ENCODE results near the gene BCL2A1.
"Not testable (repeated sequence)": the region's sequence is repeated elsewhere in the genome, so short reads cannot be mapped to it uniquely, and the experiment has no call there.

Gene BCL2A1

DNA sequence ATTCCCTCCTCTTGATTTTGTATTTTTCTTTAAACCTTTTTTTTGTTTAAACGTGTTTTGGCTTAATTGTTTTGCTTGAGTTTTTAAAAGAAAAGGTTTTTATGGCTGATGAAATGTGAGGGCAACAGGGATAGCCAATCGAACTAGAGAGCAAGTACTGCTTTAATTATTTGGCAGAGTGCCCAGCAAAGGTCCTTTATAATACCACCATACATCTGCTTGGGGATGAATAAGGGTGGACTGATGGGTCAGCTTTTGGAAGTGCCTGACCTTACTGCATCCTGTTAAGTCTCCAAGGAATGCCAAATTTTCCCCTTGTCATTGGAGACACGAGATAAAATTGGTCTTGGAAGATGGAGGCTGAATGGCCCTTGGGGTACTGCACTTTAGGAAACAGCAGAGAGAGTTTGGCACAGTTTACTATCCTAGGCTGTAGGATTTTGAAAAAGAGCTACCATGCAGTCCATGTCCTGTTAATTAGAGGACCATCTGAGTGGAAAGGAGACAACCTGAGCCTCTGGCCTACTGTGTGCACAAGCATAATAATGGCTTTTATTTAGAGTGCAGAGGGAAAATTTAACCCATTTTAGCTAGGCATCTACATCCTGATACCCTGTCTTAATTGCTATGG lies 54.4 kb downstream of the BCL2A1 start:
- Histone ChIP-seq H3K9me3 (ENCODE audit: severe bottlenecking) (peaks cover 32% of the 10 kb centered on the region), H3K27me3 (ENCODE audit: insufficient read depth, low read depth, severe bottlenecking) (no peaks in the 10 kb centered on the region), H3K4me3 (ENCODE audit: low read depth, low read length) (no peak overlapping the region), H3K27ac (no peak overlapping the region), H3K36me3 (peaks cover 25% of the 10 kb centered on the region)
- DNase-seq, result no peak
- TF ChIP-seq, protein P1, sequence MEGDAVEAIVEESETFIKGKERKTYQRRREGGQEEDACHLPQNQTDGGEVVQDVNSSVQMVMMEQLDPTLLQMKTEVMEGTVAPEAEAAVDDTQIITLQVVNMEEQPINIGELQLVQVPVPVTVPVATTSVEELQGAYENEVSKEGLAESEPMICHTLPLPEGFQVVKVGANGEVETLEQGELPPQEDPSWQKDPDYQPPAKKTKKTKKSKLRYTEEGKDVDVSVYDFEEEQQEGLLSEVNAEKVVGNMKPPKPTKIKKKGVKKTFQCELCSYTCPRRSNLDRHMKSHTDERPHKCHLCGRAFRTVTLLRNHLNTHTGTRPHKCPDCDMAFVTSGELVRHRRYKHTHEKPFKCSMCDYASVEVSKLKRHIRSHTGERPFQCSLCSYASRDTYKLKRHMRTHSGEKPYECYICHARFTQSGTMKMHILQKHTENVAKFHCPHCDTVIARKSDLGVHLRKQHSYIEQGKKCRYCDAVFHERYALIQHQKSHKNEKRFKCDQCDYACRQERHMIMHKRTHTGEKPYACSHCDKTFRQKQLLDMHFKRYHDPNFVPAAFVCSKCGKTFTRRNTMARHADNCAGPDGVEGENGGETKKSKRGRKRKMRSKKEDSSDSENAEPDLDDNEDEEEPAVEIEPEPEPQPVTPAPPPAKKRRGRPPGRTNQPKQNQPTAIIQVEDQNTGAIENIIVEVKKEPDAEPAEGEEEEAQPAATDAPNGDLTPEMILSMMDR (IDR thresholded peaks at IDR 0.05; ENCODE audit: low read depth, low read length), result no peak

DNA sequence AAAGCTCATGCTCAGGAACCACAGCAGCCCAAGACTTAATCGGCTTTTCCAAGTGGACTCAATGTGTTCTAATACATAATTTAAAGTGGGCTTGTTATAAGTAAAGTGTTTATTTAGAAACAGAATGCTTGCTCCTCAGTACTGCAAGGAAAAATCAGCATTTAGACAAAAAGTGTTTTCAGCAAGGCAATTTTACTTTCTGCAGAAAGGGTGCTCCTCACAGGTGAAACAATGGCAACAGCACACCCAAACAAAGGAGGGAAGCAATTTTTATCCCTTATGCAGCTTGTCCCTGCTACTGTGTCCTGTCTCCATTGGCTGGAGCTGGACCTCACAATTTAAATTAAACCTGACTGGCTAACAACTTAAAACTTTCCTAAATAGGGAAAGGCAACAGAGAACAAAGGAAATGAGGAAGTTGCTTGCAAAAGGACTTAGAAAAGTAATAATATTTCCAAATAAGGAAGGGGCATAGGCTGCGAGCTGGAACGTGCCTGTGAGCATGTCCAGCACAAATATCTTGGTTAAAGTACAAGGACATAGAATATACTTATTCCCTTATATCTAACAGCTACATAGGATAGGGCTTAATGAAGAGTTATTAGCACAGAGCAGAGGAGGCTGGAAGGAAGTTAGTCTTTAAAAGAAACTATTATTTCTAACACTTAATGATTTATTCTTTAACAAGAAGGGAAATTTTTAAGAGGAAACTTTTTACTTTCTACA lies 55.1 kb downstream of the BCL2A1 start:
- H3K27ac ChIP-seq; H3K4me3 ChIP-seq (ENCODE audit: low read depth, low read length); H3K27me3 ChIP-seq (ENCODE audit: insufficient read depth, low read depth, severe bottlenecking); DNase-seq: not testable (repeated sequence)
- peaks cover 18% of the 10 kb centered on the region for H3K36me3 ChIP-seq
- H3K9me3 ChIP-seq (ENCODE audit: severe bottlenecking), result peaks cover 32% of the 10 kb centered on the region

DNA sequence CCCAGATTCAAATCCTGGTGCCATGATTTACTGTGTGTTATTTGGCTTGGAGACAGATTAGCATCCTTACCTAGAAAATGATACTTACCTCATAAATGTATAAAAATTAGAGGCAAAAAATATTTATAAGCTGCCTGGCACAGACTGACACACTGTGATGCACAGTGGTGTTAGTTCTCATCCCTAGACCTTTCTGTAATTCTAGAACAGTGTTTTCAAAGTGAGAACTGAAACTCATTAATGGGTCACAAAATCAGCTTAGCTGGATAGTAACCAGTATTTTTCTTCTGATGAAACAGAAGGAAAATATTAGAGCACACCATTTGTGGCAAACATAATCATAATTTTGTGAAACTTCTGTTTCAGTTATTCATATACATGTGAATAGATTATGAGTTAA lies 56.3 kb downstream of the BCL2A1 start:
- H3K36me3 ChIP-seq, result peaks cover 8% of the 10 kb centered on the region
- H3K9me3 ChIP-seq (ENCODE audit: severe bottlenecking), result peaks cover 24% of the 10 kb centered on the region
- TF ChIP-seq, protein P1 (IDR thresholded peaks at IDR 0.05; ENCODE audit: low read depth, low read length), result no peak

More for the DNA sequence above, 56.3 kb downstream of the BCL2A1 start:
- Histone ChIP-seq H3K27me3 (ENCODE audit: insufficient read depth, low read depth, severe bottlenecking) (no peaks in the 10 kb centered on the region), H3K27ac (no peak overlapping the region), H3K4me3 (ENCODE audit: low read depth, low read length) (no peak overlapping the region)
- DNase-seq, result no peak

All from WERI-Rb-1 (cell line).